Common myeloid progenitor, CD34-positive (primary cell): ENCODE data around the gene BCL2L15.
A peak's percentile ranks its signal among the peaks of the same experiment; 100 is the strongest.

Experiments used
- CTCF ChIA-PET: fragments of 350-600 bp; sonication (Branson Sonifier 250); formaldehyde crosslinking; loops from one replicate; lab custom pipeline; 2021; ENCODE audit warnings: antibody characterized with exemption; lab: Charles Lee
- POLR2A ChIA-PET: fragments of 350-600 bp; sonication (Branson Sonifier 250); formaldehyde crosslinking; loops from one replicate; lab custom pipeline; 2021; ENCODE audit warnings: antibody characterized with exemption; lab: Charles Lee
- DNase-seq, 3 donors: peaks; one replicate each; pipeline versions ENCODE4 v3.0.0 to v3.0.0-alpha.2; 2013
- H3K27ac ChIP-seq, 2 experiments: 1 replicate in 1 of 2; 2 replicates in 1 of 2; pipeline ENCODE4 v1.7.0; 2013; ENCODE audit warnings: inconsistent platforms in 2 of 2, low read length in 2 of 2, mild to moderate bottlenecking in 2 of 2, low read depth in 1 of 2, moderate library complexity in 1 of 2; ENCODE audit not compliant: severe bottlenecking in 2 of 2, insufficient read depth in 1 of 2, poor library complexity in 1 of 2
- H3K27me3 ChIP-seq, 5 experiments: replicated peaks in 2 of 5; 1 replicate in 3 of 5; 2 replicates in 2 of 5; pipeline versions ENCODE4 v1.6.1 to v1.7.0; 2013; ENCODE audit warnings: low read length in 4 of 5, mild to moderate bottlenecking in 2 of 5, moderate library complexity in 2 of 5, inconsistent platforms in 1 of 5; ENCODE audit not compliant: insufficient read depth in 5 of 5, control insufficient read depth in 4 of 5
- H3K36me3 ChIP-seq, 4 experiments: 1 replicate in 2 of 4; 2 replicates in 2 of 4; pipeline versions ENCODE4 v1.6.1 to v1.7.0; 2013; ENCODE audit warnings: low read length in 3 of 4, control low read depth in 1 of 4, mild to moderate bottlenecking in 1 of 4; ENCODE audit not compliant: control insufficient read depth in 4 of 4, insufficient read depth in 4 of 4
- H3K4me1 ChIP-seq, 4 experiments: 1 replicate in 3 of 4; 2 replicates in 1 of 4; pipeline versions ENCODE4 v1.6.1 to v1.7.1; 2013; ENCODE audit warnings: low read length in 3 of 4, mild to moderate bottlenecking in 3 of 4, control low read depth in 1 of 4, inconsistent platforms in 1 of 4, moderate library complexity in 1 of 4; ENCODE audit not compliant: control insufficient read depth in 4 of 4, insufficient read depth in 4 of 4; ENCODE audit errors: control extremely low read depth in 1 of 4
- H3K4me3 ChIP-seq, 7 experiments: 1 replicate in 4 of 7; 2 replicates in 3 of 7; pipeline versions ENCODE4 v1.5.1 to v1.7.0; 2013; ENCODE audit warnings: mild to moderate bottlenecking in 7 of 7, low read length in 6 of 7, moderate library complexity in 6 of 7, inconsistent platforms in 2 of 7, low read depth in 2 of 7, control low read depth in 1 of 7; ENCODE audit not compliant: insufficient read depth in 4 of 7, control insufficient read depth in 1 of 7; ENCODE audit errors: extremely low read depth in 1 of 7
- H3K9me3 ChIP-seq, 5 experiments: 1 replicate in 4 of 5; 2 replicates in 1 of 5; pipeline versions ENCODE4 v1.6.1 to v1.7.1; 2013; ENCODE audit warnings: low read length in 4 of 5, mild to moderate bottlenecking in 2 of 5, inconsistent platforms in 1 of 5, low read depth in 1 of 5, moderate library complexity in 1 of 5; ENCODE audit not compliant: control insufficient read depth in 4 of 5, insufficient read depth in 2 of 5; ENCODE audit errors: control extremely low read depth in 1 of 5
- WGBS: methylation state at CpG from one replicate; pipeline ENCODE4 v1.1.5; 2013; ENCODE audit not compliant: insufficient coverage; 5-methylcytosine and 5-hydroxymethylcytosine counted together

Gene BCL2L15

GRCh38 chr1:113903501-113904292, 16.3 kb upstream of the BCL2L15 start:
- H3K4me1 ChIP-seq, result peaks cover 13 to 24% (median 16%) of the 10 kb centered on the region in 4 experiments
- DNase-seq, result peak; percentile 12 to 44 (median 41)
- 0% methylated on average over 6 of the region's 7 CpGs for WGBS
- ChIA-PET CTCF (interaction anchor here (0.5 to 7.0 kb wide), 18 partner anchors 12 to 217 kb away, joined by 3 to 87 read pairs (median 4); partner anchors contain the start of genes HIPK1 and PHTF1), POLR2A (interaction anchor here (0.8 to 3.8 kb wide), 3 partner anchors 21 to 29 kb away, joined by 3 to 43 read pairs (median 7); partner anchors contain the start of gene HIPK1)
- peaks cover 12 to 38% (median 29%) of the 10 kb centered on the region in 4 experiments for H3K36me3 ChIP-seq
- H3K27ac ChIP-seq, result peak overlapping the region; percentile 72 to 90
- no peaks in the 10 kb centered on the region for H3K9me3 ChIP-seq
- no peaks in the 10 kb centered on the region for H3K27me3 ChIP-seq
- peak overlapping the region in 6 of 7 experiments; percentile 87 to 100 (median 98) for H3K4me3 ChIP-seq

- no peak for DNase-seq
These were observed 13.8 kb upstream of the BCL2L15 start for GRCh38 chr1:113901191-113901590.

GRCh38 chr1:113899111-113899510, 11.7 kb upstream of the BCL2L15 start:
- DNase-seq, result no peak
- ChIA-PET POLR2A (interaction anchor here (0.6 kb wide), 1 partner anchor 63 kb away, joined by 3 read pairs; no protein-coding TSS in a partner anchor), CTCF (interaction anchor here (1.1 to 1.6 kb wide), 2 partner anchors 9 to 31 kb away, joined by 3 to 4 read pairs; no protein-coding TSS in a partner anchor)
- no peaks in the 10 kb centered on the region for H3K9me3 ChIP-seq
- no peak overlapping the region for H3K27ac ChIP-seq
- no peak overlapping the region for H3K4me3 ChIP-seq
- H3K36me3 ChIP-seq, result peaks cover 22 to 65% (median 47%) of the 10 kb centered on the region in 4 experiments
- no peaks in the 10 kb centered on the region for H3K27me3 ChIP-seq
- peaks cover 7 to 12% (median 9%) of the 10 kb centered on the region in 4 experiments for H3K4me1 ChIP-seq

More at GRCh38 chr1:113901191-113901590, 13.8 kb upstream of the BCL2L15 start:
- no peak overlapping the region for H3K27ac ChIP-seq
- H3K27me3 ChIP-seq, result no peaks in the 10 kb centered on the region
- H3K4me1 ChIP-seq, result peaks cover 13 to 20% (median 15%) of the 10 kb centered on the region in 4 experiments
- CTCF ChIA-PET, result interaction anchor here (0.8 to 2.1 kb wide), 5 partner anchors 12 to 66 kb away, joined by 3 to 5 read pairs (median 4); no protein-coding TSS in a partner anchor
- H3K36me3 ChIP-seq, result peaks cover 16 to 45% (median 34%) of the 10 kb centered on the region in 4 experiments
- no CpG with 5 or more reads among the region's 3 CpGs for WGBS
- POLR2A ChIA-PET, result no interaction called here
- no peaks in the 10 kb centered on the region for H3K9me3 ChIP-seq
- H3K4me3 ChIP-seq, result no peak overlapping the region

- H3K27ac ChIP-seq, result no peak overlapping the region
- H3K4me3 ChIP-seq, result no peak overlapping the region
- H3K9me3 ChIP-seq, result no peaks in the 10 kb centered on the region
- ChIA-PET CTCF (interaction anchor here (1.1 kb wide), 1 partner anchor 32 kb away, joined by 4 read pairs; no protein-coding TSS in a partner anchor), POLR2A (no interaction called here)
- H3K4me1 ChIP-seq, result peaks cover 0 to 4% (median 1%) of the 10 kb centered on the region in 4 experiments
- no peak for DNase-seq
- H3K27me3 ChIP-seq, result no peaks in the 10 kb centered on the region
- no CpG with 5 or more reads among the region's 1 CpG for WGBS
- H3K36me3 ChIP-seq, result peaks cover 22 to 67% (median 48%) of the 10 kb centered on the region in 4 experiments
These were observed 10.9 kb upstream of the BCL2L15 start for GRCh38 chr1:113898241-113898814.

GRCh38 chr1:113895961-113896360, 8.6 kb upstream of the BCL2L15 start:
- ChIA-PET POLR2A (no interaction called here), CTCF (interaction anchor here (0.6 to 1.5 kb wide), 4 partner anchors 8 to 1398 kb away, joined by 3 to 7 read pairs (median 3); partner anchors contain the start of gene BCL2L15)
- H3K27me3 ChIP-seq, result no peaks in the 10 kb centered on the region
- no peak overlapping the region for H3K4me3 ChIP-seq
- H3K36me3 ChIP-seq, result peaks cover 20 to 59% (median 42%) of the 10 kb centered on the region in 4 experiments
- no peak overlapping the region for H3K27ac ChIP-seq
- WGBS, result 100% methylated on average over 2 of the region's 8 CpGs
- no peak for DNase-seq
- no peaks in the 10 kb centered on the region for H3K9me3 ChIP-seq
- H3K4me1 ChIP-seq, result no peaks in the 10 kb centered on the region

GRCh38 chr1:113895098-113895497, 7.7 kb upstream of the BCL2L15 start:
- H3K27me3 ChIP-seq, result no peaks in the 10 kb centered on the region
- DNase-seq, result no peak
- 96% methylated on average over 6 of the region's 6 CpGs for WGBS
- no peaks in the 10 kb centered on the region for H3K4me1 ChIP-seq
- H3K9me3 ChIP-seq, result no peaks in the 10 kb centered on the region
- peaks cover 20 to 54% (median 38%) of the 10 kb centered on the region in 4 experiments for H3K36me3 ChIP-seq
- ChIA-PET CTCF (no interaction called here), POLR2A (no interaction called here)
- no peak overlapping the region for H3K4me3 ChIP-seq
- no peak overlapping the region for H3K27ac ChIP-seq
